HS-27A (cell line): ENCODE data around the gene CPLX1.
"Not testable (repeated sequence)": the region's sequence is repeated elsewhere in the genome, so short reads cannot be mapped to it uniquely, and the experiment has no call there.

Experiments
- DNase-seq: peaks from one replicate; pipeline ENCODE4 v3.0.0-alpha.2; 2012; ENCODE audit warnings: low read depth, missing footprints

CPLX1 gene

DNA sequence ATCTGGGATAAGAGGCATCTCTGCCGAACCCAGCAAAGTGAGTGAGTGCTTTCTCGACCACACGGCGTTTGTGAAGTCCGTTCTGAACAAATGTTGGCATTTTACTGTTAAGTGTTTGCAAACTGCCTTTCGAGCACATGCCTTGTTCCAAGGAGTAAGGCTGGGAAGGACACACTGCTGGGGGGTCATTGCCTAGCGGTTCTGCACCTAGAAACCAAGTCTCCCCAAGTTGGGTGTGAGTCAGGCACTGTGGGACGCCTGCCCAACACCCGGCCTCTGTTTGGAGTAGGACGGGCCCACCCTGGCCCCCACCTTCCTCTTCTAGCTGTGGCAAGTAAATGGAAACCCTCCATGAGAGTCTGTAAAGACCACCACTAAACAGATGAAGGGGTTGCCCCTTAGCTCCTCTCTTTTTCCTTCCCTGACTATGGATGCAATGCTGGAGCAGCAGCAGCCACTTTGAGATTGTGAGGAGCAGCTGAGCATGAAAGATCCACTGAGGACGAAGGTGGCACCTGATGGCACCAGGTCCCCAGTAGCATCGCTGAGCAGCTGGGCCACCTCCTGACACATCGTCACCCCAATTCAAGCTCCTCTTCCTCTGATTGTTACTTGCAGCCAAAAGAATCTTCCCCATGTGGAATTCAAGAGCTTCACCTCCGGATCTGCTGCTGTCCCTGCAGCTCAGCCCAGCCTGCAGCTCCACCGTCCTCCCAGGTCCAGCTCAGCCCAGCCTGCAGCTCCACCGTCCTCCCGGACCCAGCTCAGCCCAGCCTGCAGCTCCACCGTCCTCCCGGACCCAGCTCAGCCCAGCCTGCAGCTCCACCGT lies 6.3 kb downstream of the CPLX1 start:
- DNase-seq: no peak

DNA sequence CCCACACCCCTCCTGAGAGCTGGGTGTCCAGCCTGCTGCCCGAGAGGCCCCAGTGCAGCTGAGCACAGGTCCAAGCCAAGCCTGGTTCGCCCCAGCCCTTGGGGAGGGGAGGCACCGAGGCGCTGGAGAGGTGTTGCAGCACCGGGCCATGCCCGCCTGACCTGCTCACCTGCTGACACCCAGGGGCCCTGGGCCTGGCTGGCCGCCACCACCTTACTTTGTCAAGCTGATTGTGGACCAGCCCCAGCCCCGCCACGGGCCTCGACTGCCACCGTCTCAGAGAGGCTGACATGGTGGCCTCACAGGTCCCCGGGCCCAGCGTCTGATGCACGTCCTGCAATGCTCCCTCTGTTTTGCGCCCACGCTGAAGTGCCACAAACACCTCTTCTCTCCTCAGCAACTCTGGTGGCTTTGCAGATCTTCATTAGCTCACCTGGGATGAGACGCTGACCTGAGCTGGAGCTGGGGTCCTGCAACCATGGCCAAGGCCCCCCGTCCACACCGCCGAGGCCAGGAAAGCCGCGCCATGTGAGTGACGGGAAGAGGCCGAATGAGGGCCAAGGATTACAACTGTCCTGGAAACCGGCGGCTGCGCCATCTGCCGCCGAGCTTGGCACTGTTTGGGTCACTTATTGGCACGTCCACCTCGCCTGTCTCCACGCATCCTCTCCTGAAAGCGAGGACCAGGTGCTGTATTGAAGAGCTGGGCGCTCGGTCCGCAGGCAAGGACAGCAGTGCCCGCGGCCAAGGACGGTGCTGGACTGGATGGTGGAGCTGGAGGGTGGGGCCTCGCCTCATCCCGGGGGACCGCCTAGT lies 7.6 kb downstream of the CPLX1 start:
- DNase-seq: no peak

DNA sequence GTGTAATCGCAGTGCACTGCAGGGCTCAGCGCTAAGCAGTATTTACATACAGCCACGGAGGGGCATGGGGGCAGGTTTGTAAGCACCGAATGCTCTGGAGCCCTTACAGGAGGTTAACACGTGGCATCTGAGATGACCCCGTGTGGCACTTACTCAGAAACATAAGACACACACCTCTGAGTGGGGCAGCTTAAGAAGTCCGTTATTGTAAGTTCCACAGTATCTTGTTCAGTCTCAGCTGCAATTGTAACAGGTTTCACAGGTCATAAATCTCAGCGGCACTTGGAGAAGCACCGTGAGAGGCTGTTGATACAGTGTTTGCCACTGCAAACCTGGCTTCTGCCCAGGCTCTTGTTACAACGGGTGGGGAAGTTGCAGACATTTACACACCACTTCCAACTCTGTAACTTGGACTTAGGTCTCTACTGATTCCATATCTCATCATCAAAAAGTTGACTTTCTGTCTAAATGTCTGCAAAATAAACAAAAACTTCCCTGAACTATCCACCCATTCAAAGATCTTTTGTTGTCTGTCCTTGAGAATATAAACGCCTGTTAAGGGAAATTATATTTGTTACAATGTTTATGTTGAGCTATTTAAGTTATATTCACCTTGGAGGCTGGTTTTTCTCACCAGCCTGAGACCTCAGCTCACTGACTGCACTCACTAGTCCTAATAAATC lies 10.3 kb downstream of the CPLX1 start:
- DNase-seq: no peak

DNA sequence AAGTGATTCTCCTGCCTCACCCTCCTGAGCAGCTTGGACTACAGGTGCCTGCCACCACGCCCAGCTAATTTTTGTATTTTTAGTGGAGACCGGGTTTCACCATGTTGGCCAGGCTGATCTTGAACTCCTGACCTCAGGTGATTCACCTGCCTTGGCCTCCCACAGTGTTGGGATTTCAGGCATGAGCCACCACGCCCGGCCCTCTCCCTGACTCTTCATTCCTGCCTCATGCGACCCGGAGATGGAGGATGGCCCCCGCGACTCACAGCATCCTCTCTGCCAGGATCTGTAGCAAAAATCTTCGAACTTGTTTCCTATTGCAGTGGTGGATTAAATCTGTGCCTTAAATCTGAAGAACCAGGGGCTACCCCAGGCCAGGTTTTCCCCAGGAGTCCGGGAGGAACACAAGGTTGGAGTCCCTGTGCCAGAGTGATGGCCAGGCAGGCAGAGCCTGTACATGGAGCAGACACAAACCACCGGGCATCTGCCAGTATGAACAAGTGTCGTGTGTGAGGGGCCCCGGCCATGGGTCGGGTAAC lies 11.5 kb downstream of the CPLX1 start:
- no peak for DNase-seq

DNA sequence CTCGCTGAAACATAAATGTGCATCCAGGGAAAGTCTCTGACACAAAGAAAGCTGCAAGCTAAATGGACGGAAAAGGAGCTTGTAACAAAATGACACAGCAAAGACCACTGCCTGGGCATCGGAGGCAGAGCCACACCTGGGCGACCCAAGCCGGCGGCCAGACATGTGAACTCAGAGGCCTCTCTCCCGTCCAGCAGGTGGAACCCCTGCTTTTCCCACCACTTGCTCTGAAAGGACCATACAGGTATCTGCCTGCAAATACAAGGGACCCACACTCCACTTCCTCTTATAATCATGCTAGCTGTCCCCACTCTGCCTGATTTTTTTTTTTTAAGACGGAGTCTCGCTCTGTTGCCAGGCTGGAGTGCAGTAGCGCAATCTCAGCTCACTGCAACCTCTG lies 12.0 kb downstream of the CPLX1 start:
- DNase-seq: no peak

DNA sequence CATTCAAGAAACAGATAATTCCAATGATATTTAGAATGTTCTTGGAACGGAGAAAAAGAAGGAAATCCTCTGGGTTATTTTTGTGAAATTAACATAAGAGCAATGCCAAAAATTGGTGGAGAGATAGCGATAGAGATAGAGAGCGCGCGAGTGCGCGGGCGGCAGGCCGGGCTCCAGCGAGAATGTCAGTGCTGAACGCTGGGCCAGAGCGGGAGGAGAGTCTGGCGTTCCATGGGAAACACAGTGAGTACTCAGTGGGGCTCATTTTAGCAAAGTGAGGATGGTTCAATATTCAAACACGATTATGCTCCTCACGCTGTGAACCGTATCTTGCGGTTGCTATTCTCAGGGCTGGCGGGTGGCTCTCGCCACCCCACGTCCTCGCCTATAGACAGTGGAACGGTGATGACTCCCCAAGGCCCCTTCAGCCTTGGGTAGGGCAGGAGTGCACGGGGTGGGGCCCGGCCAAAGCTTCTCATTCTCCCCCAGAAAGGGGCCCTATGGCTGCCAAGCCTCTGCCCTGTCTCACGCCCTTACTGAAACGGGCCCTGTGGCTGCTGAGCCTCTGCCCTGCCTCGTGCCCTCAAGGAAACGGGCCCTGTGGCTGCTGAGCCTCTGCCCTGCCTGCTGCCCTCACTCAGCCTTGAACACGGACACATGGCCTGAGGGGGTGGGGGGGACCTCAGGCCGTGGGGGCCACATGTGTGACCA lies 16.9 kb downstream of the CPLX1 start:
- no peak for DNase-seq

DNA sequence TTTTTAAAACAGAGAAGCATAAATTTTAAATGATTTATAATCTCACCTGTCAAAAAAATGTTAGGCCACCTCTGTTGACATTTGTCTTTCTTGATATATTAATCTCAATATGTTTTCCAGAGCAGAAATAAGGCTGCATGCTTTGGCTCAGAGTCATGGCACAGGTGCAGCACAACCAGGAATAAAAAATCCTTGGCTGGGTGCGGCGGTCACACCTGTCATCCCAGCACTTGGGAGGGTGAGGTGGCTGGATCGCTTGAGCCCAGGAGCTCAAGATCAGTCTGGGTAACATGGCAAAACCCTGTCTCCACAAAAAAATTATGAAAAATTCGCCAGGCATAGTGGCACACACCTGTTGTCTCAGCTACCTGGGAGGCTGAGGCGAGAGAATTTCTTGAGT lies 18.1 kb downstream of the CPLX1 start:
- DNase-seq: no peak

DNA sequence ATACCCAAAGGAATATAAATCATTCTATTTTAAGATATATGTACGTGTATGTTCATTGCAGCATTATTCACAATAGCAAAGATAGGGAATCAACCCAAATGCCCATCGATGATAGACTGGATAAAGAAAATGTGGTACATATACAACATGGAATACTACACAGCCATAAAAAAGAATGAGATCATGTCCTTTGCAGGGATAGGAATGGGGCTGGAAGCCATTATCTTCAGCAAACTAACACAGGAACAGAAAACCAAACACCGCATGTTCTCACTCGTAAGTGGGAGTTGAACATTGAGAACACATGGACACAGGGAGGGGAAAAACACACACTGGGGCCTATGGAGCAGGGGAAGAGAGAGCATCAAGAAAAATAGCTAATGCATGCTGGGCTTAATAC lies 18.9 kb downstream of the CPLX1 start:
- not testable (repeated sequence) for DNase-seq

DNA sequence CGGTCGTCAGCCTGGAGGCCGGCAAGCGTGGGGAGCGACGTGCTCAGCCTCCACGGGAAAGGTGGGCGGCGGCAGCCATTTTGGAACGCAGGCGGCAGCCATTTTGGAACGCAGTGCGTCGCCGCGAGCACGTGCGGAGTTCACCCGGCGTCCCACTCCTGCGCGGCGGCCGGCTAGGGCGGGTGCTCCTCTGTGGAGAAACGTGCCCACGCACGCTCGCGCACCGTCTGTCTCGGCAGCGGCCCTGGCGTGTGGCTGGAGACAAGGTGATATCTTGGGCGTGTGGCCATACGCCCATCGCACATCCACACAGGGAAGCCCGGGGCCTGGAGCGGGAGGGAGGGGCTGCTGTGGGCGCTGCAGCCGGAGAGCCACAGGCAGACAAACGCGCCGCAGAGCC lies 21.1 kb downstream of the CPLX1 start:
- no peak for DNase-seq

DNA sequence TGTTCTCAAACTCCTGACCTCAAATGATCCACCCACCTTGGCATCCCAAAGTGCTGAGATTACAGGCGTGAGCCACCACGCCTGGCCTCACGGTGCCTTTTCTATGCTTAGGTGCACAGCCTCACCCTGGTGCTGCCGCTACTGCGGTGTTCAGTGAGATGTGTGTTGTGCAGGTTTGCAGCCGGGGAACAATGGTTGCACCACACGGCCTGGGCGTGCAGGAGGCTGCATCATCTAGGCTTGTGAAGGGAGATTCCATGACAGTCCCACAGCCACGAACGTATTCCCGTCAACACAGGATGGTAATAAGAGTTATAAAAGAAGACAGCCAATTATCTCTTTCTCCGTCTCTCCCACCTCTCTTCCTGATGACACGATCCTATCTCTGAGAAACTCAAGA lies 22.0 kb downstream of the CPLX1 start:
- DNase-seq: no peak

DNA sequence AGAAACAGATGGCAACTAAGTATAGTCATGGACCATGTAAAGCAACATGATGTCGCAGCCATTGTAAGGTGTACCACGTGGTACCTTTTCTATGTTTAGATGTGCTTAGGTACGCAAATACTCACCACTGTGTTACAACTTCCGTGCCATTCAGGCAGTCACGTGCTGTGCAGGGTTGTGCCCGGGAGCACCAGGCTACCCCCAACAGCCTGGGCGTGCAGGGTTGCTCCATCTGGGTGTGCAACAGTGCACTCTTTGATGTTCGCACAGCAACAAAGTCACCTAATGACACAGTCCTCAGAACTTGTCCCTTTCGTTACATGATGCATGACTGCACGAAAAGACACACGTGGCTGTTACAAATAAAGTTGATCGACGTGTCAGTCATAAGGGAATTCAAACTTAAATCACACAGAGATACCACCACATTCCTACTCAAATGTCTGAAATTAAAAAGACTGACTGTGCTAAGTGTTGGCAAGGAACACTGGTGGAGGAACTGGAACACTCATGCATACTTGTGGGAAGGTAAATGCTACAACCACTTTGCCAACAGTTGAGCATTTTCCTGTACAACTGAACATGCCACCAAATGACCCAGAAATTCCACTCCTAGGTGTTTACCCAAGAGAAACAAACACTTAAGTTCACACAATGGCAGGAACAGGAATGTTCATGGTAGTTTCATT lies 24.3 kb downstream of the CPLX1 start:
- DNase-seq: no peak

DNA sequence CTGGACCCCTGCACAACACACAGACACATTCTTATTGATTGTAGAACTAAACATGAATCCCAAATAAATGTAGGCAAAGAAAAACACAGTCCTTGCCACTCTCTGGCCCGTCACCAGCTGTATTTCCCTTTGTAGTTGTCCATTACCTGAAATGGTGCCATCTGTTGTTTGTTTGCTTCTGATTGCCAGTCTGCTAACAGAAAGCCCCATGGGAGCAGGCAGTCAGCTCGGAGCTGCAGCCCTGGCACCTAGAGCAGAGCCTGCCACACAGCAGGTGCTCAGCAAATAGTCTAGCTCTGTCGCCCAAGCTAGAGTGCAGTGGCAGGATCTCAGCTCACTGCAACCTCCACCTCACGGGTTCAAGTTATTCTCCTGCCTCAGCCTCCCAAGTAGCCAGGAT lies 28.9 kb downstream of the CPLX1 start:
- no peak for DNase-seq

DNA sequence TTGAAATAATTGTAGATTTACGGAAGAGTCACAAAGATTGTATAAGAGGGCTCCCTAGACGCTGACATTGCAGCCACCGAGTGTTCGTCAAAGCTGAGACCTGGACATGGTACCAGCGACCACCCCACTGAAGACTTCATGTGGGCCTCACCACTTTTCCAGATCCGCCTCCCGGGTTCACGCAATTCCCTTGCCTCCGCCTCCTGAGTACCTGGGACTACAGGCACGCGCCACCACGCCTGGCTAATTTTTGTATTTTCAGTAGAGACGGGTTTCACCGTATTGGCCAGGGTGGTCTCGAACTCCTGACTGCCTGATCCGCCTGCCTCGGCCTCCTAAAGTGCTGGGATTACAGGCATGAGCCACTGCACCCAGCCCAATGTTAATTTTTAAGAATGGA lies 29.7 kb downstream of the CPLX1 start:
- DNase-seq: no peak

DNA sequence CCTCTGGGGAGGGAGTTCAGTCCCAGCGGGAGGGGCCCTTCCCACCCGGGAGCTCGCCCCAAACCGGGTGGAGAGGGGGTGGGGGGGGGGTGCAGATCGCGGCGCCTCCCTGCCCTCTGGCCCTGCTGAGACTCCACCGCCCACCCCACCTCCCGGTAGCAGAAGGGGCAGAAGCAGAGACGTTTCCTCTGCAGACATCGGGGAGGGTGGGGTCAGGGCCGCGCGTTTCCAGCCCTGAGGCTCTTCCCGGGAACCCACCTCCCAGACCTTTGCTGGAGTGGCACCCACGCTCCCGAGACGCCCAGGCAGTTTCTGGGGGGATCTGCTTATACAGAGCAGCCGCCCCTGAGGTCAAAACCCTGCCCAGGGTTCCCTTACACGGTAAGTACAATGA lies 30.2 kb downstream of the CPLX1 start:
- no peak for DNase-seq

DNA sequence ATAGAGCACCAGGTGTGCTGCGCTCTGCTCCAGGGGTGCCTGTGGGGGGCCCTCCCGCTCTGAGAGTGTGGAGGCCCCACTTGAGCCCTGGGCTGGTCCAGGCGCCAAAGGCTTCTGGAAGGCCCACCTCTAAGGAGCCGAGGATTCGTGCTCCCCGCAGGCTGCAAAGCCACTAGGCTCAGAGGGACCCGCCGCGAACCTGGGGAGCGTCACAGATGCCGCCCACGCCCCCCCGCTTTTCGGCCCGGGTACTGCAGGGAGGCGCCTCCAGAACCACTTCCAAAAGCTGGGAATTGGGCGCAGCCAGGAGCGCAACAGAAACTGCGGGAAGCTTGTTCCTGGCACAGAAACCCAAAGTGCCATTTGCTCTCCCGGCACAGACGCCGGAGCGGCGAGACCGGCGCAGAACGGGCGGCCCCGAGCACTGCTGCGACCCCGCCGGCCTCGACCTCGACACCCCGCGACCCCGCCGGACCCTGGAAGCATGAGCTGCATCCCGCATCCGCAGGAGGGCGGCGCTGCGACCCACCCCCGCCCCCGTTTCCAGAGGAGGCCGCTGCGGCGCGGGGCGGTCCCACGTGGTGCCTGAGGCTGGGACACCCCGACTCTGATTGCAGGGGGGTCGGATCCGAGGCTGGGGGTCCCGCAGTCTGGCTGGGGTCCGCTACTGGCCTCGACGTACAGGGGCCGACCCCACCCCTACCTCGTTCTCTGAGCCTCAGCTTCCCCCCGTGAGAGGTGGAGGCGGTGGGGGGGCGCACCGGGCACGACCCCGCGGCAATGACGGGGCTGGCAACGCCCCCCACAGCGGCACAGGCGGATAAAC lies 30.8 kb downstream of the CPLX1 start:
- DNase-seq: no peak

DNA sequence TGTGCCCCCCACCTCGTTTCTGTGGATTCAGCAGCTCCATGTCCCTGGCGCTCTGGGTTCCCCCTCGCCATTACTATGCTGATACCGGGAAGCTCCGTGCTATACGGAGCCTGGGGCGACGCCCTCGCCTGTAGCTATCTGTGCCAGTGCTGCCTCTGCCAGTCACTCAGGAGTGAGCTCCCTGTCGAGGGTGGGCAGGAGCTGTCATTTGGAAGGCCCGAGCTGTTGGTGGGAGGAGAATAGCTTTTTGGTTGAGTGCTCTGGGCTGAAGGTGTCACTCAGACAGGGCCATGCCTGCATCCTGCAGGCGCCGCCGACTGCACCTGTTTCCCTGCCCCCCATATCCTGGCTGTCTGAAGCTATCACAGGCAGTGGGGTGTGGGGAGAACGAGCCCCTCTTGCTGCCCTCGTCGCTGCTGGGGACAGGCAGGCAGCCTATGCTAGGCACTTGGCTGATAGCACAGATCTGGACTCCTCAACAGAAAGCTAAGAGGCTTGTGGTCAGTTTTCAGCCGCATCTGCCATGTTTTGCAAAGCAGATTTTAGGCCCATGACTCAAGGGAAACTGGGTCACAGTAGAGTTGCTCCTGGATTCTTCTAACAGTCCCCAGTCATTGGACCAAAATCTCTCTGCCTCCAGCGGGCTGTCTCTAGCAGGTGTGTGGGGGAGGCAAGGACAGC lies 31.8 kb downstream of the CPLX1 start:
- DNase-seq: no peak

DNA sequence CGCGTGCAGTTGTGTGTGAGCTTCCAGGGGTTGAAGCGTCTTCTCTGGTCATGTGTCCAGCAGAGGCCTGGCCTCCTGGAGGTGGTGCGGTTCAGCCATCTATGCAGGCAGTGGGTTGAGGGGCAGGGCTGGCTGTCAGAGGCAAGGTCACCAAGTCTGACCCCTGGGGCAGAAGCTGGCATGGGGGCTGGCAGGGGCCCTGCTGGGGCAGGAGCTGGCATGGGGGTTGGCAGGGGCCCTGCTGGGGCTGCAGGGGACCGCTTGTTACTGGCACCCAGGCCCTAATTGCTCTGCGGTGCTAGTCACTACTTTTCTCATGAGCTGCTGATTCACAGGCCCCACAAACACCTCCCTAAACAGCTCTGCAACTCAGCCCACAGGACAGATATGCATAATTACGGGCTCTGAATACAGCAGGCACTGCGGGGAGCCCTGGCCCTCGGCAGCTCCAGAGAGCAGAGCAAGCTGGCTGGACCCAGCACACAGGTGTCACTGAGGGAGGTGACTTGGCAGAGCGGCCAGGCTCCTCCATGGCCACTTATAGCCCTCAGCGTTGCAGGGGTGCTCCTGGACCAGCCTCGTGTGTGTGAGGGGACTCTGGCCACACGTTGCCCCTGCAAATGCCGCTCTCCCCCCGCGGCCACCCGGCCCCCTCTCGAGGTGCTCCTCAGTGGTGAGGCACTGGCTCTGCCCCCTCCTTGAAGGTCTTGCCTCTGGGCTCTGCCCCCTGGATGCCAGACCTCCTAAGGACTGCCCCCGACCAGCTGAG lies 32.7 kb downstream of the CPLX1 start:
- DNase-seq: no peak

DNA sequence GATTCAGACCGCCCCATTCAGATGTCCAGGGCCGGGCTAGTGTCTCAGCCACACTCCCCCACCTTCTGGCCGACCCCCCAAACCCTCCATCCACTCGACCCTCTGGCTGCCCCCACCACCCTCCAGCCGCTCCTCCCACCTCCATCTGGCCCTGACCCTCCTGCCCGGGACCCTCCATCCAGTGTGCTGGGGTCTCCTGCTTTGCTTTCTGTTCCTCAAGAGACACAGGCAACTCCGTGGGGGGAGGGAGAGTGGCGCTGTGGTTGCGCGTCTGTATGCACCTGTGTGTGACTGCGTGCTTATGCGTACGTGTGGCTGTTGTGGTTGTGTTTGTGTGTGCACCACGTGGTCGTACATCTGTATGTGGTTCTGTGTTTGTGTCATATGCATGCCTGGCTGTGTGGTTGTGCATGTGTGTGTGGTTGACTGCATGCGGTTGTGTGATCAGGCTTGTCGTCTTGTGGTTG lies 33.3 kb downstream of the CPLX1 start:
- no peak for DNase-seq
